ENCODE results near the gene NR2E1. TPM values are rescaled to one million over a fixed set of nuclear protein-coding genes. Genes with fewer than 3 reads are reported as not detected.

The NR2E1 gene
- total and polyA plus RNA-seq, 12 donors = not detected

GRCh38 chr6:108170332-108171290 is 4.8 kb downstream of the NR2E1 start:
- Histone ChIP-seq H3K27ac (no peak overlapping the region), H3K9me3 (no peaks in the 10 kb centered on the region), H3K27me3 (peaks cover 49 to 100% (median 100%) of the 10 kb centered on the region in 7 donors), H3K4me1 (peaks cover 13 to 70% (median 55%) of the 10 kb centered on the region in 9 donors), H3K4me3 (no peak overlapping the region), H3K36me3 (no peaks in the 10 kb centered on the region)
- DNase-seq = no peak
- intact Hi-C loops (cut with DNase I) = no loop called here
- no peak for ATAC-seq
- 9 to 16% methylated on average over 31 of the region's 31 CpGs for WGBS, 2 donors
- no peak for TF ChIP-seq CTCF (IDR thresholded peaks at IDR 0.05)

GRCh38 chr6:108171291-108171917 is 5.6 kb downstream of the NR2E1 start:
- H3K4me3 ChIP-seq = no peak overlapping the region
- TF ChIP-seq CTCF (IDR thresholded peaks at IDR 0.05) = no peak
- H3K9me3 ChIP-seq = no peaks in the 10 kb centered on the region
- H3K36me3 ChIP-seq = no peaks in the 10 kb centered on the region
- WGBS, 2 donors = 14 to 28% methylated on average over 21 of the region's 21 CpGs
- H3K27me3 ChIP-seq = peaks cover 49 to 100% (median 100%) of the 10 kb centered on the region in 7 donors
- H3K27ac ChIP-seq = no peak overlapping the region
- intact Hi-C loops (cut with DNase I) = no loop called here
- peaks cover 10 to 70% (median 55%) of the 10 kb centered on the region in 9 donors for H3K4me1 ChIP-seq
- DNase-seq = no peak
- ATAC-seq = no peak

- H3K27me3 ChIP-seq = peaks cover 48 to 100% (median 100%) of the 10 kb centered on the region in 7 donors
- DNase-seq = no peak
- ATAC-seq = no peak
- TF ChIP-seq CTCF (IDR thresholded peaks at IDR 0.05) = no peak
- intact Hi-C loops (cut with DNase I) = no loop called here
- H3K4me1 ChIP-seq = peaks cover 12 to 68% (median 51%) of the 10 kb centered on the region in 9 donors
- H3K36me3 ChIP-seq = no peaks in the 10 kb centered on the region
- no peaks in the 10 kb centered on the region for H3K9me3 ChIP-seq
- no peak overlapping the region for H3K4me3 ChIP-seq
- H3K27ac ChIP-seq = no peak overlapping the region
- 23 to 33% methylated on average over 3 of the region's 3 CpGs for WGBS, 2 donors
Observed at GRCh38 chr6:108171918-108172516, 6.2 kb downstream of the NR2E1 start.

All from heart right ventricle (tissue), 16 donors.